Raji (cell line): ENCODE data around the gene TFAP2E.
A peak's percentile ranks its signal among the peaks of the same experiment; 100 is the strongest.

Experiments
- POLR2A ChIP-seq: IDR thresholded peaks from 2 replicates; pipeline ENCODE4 v1.6.1; 2011; ENCODE audit warnings: low read depth, low read length, control low read depth; ENCODE audit not compliant: insufficient read depth

TFAP2E gene

DNA sequence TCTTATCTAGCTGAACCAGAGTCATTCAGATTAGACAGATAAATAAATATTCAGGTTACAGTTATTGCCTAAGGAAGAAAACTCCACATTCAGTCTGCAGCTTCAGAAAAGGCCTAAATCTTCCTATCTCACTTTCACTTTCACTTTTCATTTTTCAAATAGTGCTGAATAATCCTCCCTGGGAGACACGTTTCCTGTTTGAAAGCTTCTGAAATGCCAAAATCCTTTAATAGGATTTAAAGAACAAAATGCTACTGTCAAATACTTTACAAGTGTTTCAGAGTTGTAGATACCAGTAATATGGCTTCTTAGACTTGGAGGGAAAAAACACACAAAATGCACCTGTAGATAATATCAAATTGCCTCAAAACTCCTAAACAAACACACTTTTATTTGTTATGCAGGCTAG is 64.3 kb downstream of the TFAP2E start:
- TF ChIP-seq POLR2A: no peak

- TF ChIP-seq POLR2A: no peak
These were observed 67.5 kb downstream of the TFAP2E start for GRCh38 chr1:35640380-35641232.

GRCh38 chr1:35641233-35641866 is 68.2 kb downstream of the TFAP2E start, which contains the start of gene PSMB2:
TSS of gene PSMB2 (minus strand) at chr1:35641526. CDS start at chr1:35641432, 94 bp downstream.
- peak; percentile 99 for TF ChIP-seq POLR2A

DNA sequence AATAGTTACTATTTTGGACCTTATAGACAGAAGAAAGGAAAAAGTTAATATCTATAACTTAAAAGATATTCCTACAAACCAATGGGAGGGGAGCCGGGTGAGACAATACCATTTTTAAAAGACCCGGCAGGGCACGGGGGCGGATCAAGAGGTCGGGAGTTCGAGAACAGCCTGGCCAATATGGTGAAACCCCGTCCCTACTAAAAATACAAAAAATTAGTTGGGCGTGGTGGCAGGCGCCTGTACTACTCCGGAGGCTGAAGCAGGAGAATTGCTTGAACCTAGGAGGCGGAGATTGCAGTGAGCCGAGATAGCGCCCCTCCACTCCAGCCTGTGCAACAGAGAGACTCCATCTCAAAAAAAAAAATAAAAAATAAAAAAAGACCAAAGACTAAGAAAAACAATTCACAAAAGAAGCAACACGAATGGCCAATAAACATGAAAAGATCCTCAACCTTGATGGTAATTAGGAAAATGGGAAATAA is 69.4 kb downstream of the TFAP2E start:
- TF ChIP-seq POLR2A: no peak

GRCh38 chr1:35644204-35644603 is 71.1 kb downstream of the TFAP2E start:
- TF ChIP-seq POLR2A: no peak
